COLO668 (cell line): ENCODE results near the gene MINAR1.
"Not testable (repeated sequence)": the region's sequence is repeated elsewhere in the genome, so short reads cannot be mapped to it uniquely, and the experiment has no call there.

ENCODE experiments used
- DNase-seq: peaks from one replicate; lab custom pipeline; 2025; ENCODE audit not compliant: unreplicated experiment; lab: John Stamatoyannopoulos, UW

MINAR1 gene, protein sequence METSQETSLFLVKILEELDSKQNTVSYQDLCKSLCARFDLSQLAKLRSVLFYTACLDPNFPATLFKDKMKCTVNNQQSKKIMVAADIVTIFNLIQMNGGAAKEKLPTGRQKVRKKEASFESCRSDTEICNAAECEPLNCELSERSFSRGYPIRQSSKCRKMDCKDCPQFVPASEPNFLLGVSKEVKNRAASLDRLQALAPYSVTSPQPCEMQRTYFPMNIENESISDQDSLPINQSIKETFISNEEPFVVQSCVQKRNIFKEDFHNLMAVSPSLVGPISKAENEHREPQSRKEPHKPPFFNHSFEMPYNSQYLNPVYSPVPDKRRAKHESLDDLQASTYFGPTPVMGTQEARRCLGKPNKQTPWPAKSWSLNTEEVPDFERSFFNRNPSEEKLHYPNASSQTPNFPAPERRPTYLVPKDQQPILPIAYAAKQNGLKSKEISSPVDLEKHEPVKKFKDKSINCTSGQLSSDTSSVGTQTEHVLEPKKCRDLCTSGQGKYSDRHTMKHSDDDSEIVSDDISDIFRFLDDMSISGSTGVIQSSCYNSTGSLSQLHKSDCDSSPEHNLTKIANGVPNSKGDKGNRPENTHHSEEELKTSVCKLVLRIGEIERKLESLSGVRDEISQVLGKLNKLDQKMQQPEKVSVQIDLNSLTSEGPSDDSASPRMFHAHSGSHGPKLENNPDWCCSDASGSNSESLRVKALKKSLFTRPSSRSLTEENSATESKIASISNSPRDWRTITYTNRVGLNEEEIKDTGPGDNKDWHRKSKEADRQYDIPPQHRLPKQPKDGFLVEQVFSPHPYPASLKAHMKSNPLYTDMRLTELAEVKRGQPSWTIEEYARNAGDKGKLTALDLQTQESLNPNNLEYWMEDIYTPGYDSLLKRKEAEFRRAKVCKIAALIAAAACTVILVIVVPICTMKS

GRCh38 chr15:79431636-79432344 lies at the start of gene MINAR1:
Gene MINAR1 (plus strand): TSS chr15:79432336. CDS start chr15:79456148, 23,812 bp downstream.
- DNase-seq = peak; percentile 57

- DNase-seq = no peak
These were observed 37.9 kb upstream of the MINAR1 start for GRCh38 chr15:79394231-79394630.

GRCh38 chr15:79396850-79397249 lies 35.3 kb upstream of the MINAR1 start:
- DNase-seq = no peak

- DNase-seq = no peak
These were observed 34.7 kb upstream of the MINAR1 start for GRCh38 chr15:79397269-79397910.

GRCh38 chr15:79399606-79400005 lies 32.5 kb upstream of the MINAR1 start:
- no peak for DNase-seq

DNA sequence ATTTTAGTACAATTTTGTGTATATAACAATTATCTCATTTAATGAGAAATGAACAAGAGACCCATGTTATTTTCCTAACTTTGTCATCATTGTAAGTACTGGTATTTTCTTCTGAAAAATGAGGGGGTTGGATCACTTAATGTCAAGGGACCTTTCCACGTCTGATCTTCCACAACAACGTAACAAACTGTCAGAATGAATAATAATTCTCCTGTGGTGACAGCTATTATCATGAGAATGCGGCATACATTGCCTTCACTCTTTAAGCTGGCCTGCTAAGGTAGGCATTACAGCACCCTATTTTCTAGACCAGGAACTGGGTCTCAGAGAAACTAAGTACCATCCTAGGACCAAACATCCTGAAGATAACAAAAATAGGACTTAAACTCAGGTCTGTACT lies 31.5 kb upstream of the MINAR1 start:
- no peak for DNase-seq

GRCh38 chr15:79401301-79401700 lies 30.8 kb upstream of the MINAR1 start:
- DNase-seq = no peak

GRCh38 chr15:79402136-79402535 lies 30.0 kb upstream of the MINAR1 start:
- DNase-seq = no peak

- no peak for DNase-seq
These were observed 28.6 kb upstream of the MINAR1 start for GRCh38 chr15:79403501-79403900.

DNA sequence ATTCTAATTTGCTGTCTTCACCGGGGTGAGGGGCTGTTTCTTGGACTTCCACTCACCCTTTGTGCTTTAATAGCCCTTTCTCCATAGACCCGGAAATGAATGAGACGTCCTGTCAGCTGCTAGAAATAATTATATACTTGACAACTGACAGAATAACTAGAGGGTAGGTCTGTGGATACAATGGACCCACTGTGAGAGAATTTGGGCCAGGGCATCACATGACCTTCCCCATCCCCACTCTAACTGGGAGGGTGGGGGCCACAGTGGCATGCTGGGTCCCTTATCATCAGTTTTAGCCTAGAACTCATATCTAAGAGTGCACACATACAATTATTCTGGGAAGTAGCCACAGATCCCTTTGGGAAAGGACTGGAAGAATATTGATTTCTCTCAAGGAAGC lies 25.9 kb upstream of the MINAR1 start:
- no peak for DNase-seq

GRCh38 chr15:79408041-79408440 lies 24.1 kb upstream of the MINAR1 start:
- DNase-seq = no peak

DNA sequence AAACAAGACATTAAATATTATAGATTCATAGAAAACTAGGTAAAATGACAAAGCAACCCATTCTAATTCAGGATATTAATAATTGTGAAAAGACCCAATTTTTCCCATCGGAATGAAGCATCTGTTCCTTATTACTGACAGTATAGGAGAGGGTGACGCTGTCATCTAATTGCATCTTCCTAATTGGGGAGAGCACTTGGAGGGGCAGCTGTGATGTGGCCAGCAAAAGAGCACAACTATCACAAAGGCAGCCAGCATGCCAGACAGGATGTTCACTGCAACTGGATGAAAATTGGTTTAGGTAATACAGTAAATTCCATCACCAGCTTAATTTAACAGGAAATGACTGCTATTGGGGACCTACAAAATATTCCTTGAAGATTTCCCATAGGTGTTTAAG lies 21.9 kb upstream of the MINAR1 start:
- DNase-seq = no peak

GRCh38 chr15:79412010-79412409 lies 20.1 kb upstream of the MINAR1 start:
- no peak for DNase-seq

GRCh38 chr15:79412429-79412828 lies 19.7 kb upstream of the MINAR1 start:
- no peak for DNase-seq

DNA sequence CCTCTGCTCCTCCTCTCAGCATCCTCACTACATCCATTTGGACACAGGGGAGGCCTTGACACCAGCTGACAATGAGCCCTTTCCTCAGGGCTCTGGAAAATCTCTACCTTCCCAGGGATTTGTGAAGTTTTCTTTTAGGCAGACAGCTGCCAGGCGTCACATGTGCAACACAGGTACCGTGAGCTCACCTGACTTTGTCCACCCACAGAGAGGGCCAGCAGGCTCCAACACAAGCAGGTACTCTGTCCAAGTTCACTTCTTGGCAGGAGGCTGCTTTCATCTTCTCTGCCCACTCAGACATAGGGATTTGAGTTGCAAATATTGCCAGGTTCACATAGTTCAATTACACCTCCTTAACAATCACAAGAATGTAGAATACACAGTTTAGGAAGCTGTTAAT lies 15.3 kb upstream of the MINAR1 start:
- DNase-seq = no peak

DNA sequence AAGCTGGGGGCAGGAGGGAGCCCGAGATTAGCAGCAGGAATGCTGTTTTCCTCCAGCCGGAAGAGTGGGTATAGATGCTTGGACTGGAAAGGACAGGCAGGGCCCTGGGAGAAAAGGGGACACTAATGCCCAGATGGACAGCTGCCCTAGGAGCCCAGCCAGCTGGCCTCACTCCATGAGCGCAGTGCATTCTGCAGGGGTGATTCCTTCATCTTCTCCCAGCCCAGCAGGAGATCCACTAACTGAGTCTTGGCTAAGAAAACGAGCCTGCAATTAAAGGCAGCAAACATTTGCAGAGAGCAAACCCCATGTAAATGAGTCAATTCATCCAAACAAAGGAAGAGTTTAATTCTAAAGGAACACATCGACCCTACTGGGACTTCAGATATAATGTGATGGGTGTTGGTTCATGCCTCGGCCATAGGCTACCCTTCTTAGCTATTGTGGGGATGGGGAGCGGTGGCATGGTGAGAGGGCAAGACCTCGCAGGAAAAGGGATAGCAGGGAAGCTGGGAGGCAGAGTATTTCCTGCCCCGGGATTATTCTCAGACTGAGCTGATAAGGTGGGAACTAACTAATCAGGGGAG lies 13.3 kb upstream of the MINAR1 start:
- DNase-seq = no peak

DNA sequence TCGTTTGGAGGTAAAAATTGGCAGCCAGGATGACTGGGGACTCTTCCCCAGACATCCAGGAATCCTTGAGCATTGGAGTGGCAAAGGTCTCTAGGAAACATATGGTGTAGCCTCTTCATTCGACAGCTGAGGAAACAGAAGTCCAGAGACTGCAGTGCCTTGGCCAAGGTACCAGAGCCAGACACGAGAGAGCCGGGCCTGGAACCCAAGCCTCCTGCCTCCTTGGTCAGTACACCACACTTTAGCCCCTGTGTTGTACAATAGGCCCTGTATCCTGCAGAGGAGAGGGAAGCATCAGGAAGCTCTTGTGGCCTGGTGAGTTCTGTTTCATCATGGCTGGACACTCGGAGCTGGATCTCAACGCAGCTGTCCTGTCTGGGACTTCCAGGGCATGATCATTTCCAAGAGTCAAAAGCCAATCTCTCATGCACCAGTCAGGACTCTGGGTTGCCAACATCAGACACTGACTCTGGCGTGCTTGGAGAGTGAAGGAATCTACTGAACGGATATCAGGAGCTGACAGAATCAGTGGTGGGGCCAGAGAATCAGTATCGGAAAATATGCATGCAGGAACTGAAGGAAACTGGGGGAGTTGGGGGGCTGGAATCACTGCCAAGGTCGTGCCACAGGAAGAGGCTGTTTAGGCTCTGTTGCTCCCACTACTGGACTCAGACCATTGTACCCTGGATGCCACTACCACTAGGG lies 6.4 kb upstream of the MINAR1 start:
- no peak for DNase-seq

DNA sequence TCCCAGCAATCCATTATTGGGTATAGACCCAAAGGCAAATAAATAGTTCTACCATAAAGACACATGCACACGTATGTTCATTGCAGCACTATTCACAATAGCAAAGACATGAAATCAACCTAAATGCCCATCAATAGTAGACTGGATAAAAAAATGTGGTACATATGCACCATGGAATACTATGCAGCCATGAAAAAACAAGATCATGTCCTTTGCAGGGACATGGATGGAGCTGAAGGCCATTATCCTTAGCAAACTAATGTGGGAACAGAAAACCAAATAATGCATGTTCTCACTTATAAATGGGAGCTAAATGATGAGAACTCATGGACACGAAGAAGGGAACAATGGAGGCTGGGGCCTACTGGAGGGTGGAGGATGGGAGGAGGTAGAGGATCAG lies 5.2 kb upstream of the MINAR1 start:
- not testable (repeated sequence) for DNase-seq

DNA sequence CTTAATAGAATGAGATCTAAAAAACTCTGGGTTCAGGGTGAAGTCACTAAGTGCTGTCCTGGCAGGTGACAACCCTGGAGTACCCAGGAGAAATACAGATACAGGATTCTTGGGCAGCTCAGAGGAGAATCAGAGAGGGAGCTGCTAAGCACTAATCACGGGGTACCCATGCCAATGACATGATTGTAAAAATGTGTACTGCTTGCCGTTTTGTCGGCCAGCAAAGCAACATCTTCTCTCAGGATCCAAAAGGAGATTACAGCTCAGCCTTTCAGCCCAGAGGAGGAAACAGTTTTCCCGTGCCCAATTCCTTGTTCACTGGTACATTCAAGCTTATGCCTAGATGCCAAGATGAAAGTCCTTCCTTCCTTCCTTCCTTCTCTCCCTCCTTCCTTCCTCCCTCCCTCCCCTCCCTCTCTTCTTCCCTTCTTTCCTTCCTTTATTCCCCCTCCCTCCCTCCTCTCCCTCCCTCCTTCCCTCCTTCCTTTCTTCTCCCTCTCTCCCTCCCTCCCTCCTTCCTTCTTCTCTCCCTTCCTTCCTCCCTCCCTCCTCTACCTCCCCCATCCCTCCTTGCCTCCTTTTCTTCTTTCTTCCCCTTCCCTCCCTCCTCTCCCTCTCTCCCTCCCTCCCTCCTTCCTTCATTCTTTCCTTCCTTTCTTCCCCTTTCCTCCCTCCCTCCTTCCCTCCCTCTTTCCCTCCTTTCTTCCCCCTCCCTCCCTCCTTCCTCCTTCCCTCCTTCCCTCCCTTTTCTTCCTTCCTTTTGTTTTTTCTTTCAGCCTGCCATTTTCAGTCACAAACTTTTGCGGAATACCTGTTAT lies 4.1 kb upstream of the MINAR1 start:
- DNase-seq = no peak
